ENCODE measurements around the gene OSBPL8. TPM values are rescaled to one million over a fixed set of nuclear protein-coding genes. Genes with fewer than 3 reads are reported as not detected.
A peak's percentile ranks its signal among the peaks of the same experiment; 100 is the strongest.

OSBPL8 gene
- total and polyA plus RNA-seq, 4 donors, result 8.6 to 114 (median 53.3) TPM

DNA sequence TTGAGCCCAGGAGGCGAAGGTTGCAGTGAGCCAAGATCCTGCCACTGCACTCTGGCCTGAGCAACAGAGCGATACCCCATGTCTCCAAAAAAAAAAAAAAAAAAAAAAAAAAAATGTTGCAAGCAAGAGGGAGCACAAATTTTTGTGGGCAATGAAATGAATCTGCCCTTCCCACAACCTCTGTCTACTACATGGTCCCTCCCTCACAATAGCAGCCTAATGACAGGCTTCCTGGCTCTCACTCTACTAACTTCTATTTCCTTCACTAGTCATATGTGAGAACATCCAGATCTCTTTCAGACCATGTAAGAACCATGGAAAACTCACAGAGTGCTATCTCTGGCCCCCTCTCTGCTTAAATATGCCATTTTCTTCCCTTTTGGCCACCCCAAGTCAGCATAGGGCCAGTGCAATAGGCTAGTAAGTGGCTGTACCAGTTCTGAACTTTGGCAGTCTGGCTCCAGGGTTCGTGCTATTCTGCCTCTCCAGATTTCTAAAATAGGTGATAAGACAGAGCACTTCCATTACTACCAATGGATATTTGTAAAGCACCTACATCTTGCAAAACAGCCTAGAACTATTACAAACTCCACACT lies 7.1 kb downstream of the OSBPL8 start:
- Histone ChIP-seq H3K27me3 (ENCODE audit: control insufficient read depth in 3 of 3, insufficient read depth in 3 of 3, low read length in 2 of 3) (no peaks in the 10 kb centered on the region), H3K4me3 (no peak overlapping the region), H3K36me3 (ENCODE audit: control insufficient read depth in 4 of 4, insufficient read depth in 4 of 4, low read length in 4 of 4) (no peaks in the 10 kb centered on the region), H3K4me1 (ENCODE audit: control insufficient read depth in 5 of 5, insufficient read depth in 5 of 5, low read length in 5 of 5) (peaks cover 0 to 27% (median 7%) of the 10 kb centered on the region in 5 donors), H3K9me3 (ENCODE audit: control insufficient read depth in 4 of 4, insufficient read depth in 3 of 4, low read length in 3 of 4) (no peaks in the 10 kb centered on the region), H3K27ac (ENCODE audit: low read depth in 1 of 2, low read length in 1 of 2) (no peak overlapping the region), H3K9ac (ENCODE audit: insufficient read depth in 1 of 2, low read length in 2 of 2) (no peak overlapping the region)
- WGBS, 2 donors, result 86 to 94% methylated on average over 3 of the region's 3 CpGs
- TF ChIP-seq CTCF (IDR thresholded peaks at IDR 0.05; ENCODE audit: control extremely low read depth, extremely low read depth), result no peak
- ATAC-seq (ENCODE audit: insufficient read depth, low FRiP score) (no peak), DNase-seq (peak in 1 of 3 donors; percentile 22)

GRCh38 chr12:76551482-76551888 lies 8.1 kb downstream of the OSBPL8 start:
- H3K4me3 ChIP-seq, result no peak overlapping the region
- TF ChIP-seq CTCF (IDR thresholded peaks at IDR 0.05; ENCODE audit: control extremely low read depth, extremely low read depth), result no peak
- peaks cover 0 to 24% (median 5%) of the 10 kb centered on the region in 5 donors for H3K4me1 ChIP-seq (ENCODE audit: control insufficient read depth in 5 of 5, insufficient read depth in 5 of 5, low read length in 5 of 5)
- no peaks in the 10 kb centered on the region for H3K9me3 ChIP-seq (ENCODE audit: control insufficient read depth in 4 of 4, insufficient read depth in 3 of 4, low read length in 3 of 4)
- H3K36me3 ChIP-seq (ENCODE audit: control insufficient read depth in 4 of 4, insufficient read depth in 4 of 4, low read length in 4 of 4), result no peaks in the 10 kb centered on the region
- no peak overlapping the region for H3K9ac ChIP-seq (ENCODE audit: insufficient read depth in 1 of 2, low read length in 2 of 2)
- ATAC-seq (ENCODE audit: insufficient read depth, low FRiP score), result no peak
- no peak for DNase-seq
- no peak overlapping the region for H3K27ac ChIP-seq (ENCODE audit: low read depth in 1 of 2, low read length in 1 of 2)
- no peaks in the 10 kb centered on the region for H3K27me3 ChIP-seq (ENCODE audit: control insufficient read depth in 3 of 3, insufficient read depth in 3 of 3, low read length in 2 of 3)
- WGBS, 2 donors, result 94 to 95% methylated on average over 5 of the region's 5 CpGs

GRCh38 chr12:76549131-76549530 lies 10.4 kb downstream of the OSBPL8 start:
- Histone ChIP-seq H3K9ac (ENCODE audit: insufficient read depth in 1 of 2, low read length in 2 of 2) (no peak overlapping the region), H3K4me3 (no peak overlapping the region), H3K27ac (ENCODE audit: low read depth in 1 of 2, low read length in 1 of 2) (no peak overlapping the region), H3K36me3 (ENCODE audit: control insufficient read depth in 4 of 4, insufficient read depth in 4 of 4, low read length in 4 of 4) (no peaks in the 10 kb centered on the region), H3K27me3 (ENCODE audit: control insufficient read depth in 3 of 3, insufficient read depth in 3 of 3, low read length in 2 of 3) (no peaks in the 10 kb centered on the region), H3K9me3 (ENCODE audit: control insufficient read depth in 4 of 4, insufficient read depth in 3 of 4, low read length in 3 of 4) (no peaks in the 10 kb centered on the region), H3K4me1 (ENCODE audit: control insufficient read depth in 5 of 5, insufficient read depth in 5 of 5, low read length in 5 of 5) (peaks cover 0 to 29% (median 5%) of the 10 kb centered on the region in 5 donors)
- ATAC-seq (ENCODE audit: insufficient read depth, low FRiP score) (no peak), DNase-seq (no peak)
- WGBS, 2 donors, result 89 to 92% methylated on average over 4 of the region's 4 CpGs
- TF ChIP-seq CTCF (IDR thresholded peaks at IDR 0.05; ENCODE audit: control extremely low read depth, extremely low read depth), result no peak
